Measurements from ENCODE around the gene SLC38A2. TPM values are rescaled to one million over a fixed set of nuclear protein-coding genes. Genes with fewer than 3 reads are reported as not detected.
A peak's percentile ranks its signal among the peaks of the same experiment; 100 is the strongest.

The SLC38A2 gene
- total and polyA plus RNA-seq, 2 experiments from 2014 or later = 181 to 718 TPM

DNA sequence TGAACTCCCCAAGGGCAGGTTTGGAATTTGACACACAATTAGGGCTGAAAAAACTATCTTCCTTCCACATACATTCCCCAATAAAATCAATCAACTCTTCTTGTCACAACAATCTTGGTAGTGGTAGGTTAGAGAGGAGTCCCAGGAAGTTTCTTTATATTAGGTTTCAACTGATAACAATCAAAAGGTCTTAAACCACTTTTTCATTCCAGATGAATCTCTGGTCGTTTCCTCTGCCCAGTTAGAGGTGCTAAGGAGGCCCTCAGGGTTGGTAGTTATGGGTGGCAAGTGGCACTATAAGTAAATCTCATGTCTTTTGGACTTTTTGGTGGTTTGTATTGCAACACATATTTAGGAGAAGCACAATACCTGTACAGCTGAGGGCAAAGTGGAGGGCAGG is 1.7 kb upstream of the SLC38A2 start:
- H2AFZ ChIP-seq = peak overlapping the region; percentile 83
- Mint-ChIP-seq H3K4me1 (peaks cover 40% of the 10 kb centered on the region), H3K4me3 (peak overlapping the region; percentile 96), H3K27me3 (ENCODE audit: insufficient read depth, low read depth, poor library complexity) (peaks cover 34% of the 10 kb centered on the region), H3K9me3 (peaks cover 9% of the 10 kb centered on the region; the same call in 2 of the 3 replicates), H3K36me3 (ENCODE audit: low read depth) (peaks cover 31% of the 10 kb centered on the region), H3K27ac (no peak overlapping the region)
- H4K20me1 ChIP-seq (replicated peaks; ENCODE audit: insufficient read depth) = peaks cover 18% of the 10 kb centered on the region
- no peaks in the 10 kb centered on the region for H3K27me3 ChIP-seq (ENCODE audit: insufficient read depth)
- H3K79me2 ChIP-seq (replicated peaks; ENCODE audit: insufficient read depth) = peaks cover 33% of the 10 kb centered on the region
- TF ChIP-seq, protein P1, sequence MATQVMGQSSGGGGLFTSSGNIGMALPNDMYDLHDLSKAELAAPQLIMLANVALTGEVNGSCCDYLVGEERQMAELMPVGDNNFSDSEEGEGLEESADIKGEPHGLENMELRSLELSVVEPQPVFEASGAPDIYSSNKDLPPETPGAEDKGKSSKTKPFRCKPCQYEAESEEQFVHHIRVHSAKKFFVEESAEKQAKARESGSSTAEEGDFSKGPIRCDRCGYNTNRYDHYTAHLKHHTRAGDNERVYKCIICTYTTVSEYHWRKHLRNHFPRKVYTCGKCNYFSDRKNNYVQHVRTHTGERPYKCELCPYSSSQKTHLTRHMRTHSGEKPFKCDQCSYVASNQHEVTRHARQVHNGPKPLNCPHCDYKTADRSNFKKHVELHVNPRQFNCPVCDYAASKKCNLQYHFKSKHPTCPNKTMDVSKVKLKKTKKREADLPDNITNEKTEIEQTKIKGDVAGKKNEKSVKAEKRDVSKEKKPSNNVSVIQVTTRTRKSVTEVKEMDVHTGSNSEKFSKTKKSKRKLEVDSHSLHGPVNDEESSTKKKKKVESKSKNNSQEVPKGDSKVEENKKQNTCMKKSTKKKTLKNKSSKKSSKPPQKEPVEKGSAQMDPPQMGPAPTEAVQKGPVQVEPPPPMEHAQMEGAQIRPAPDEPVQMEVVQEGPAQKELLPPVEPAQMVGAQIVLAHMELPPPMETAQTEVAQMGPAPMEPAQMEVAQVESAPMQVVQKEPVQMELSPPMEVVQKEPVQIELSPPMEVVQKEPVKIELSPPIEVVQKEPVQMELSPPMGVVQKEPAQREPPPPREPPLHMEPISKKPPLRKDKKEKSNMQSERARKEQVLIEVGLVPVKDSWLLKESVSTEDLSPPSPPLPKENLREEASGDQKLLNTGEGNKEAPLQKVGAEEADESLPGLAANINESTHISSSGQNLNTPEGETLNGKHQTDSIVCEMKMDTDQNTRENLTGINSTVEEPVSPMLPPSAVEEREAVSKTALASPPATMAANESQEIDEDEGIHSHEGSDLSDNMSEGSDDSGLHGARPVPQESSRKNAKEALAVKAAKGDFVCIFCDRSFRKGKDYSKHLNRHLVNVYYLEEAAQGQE (IDR thresholded peaks at IDR 0.05; ENCODE audit: unreplicated experiment) = no peak
- TF ChIP-seq NANOG (IDR thresholded peaks at IDR 0.05; ENCODE audit: borderline replicate concordance) (no peak), EZH2phosphoT487 (IDR thresholded peaks at IDR 0.05; ENCODE audit: unreplicated experiment) (no peak), JUNB (IDR thresholded peaks at IDR 0.05; ENCODE audit: unreplicated experiment) (no peak), POLR2AphosphoS5 (IDR thresholded peaks at IDR 0.05; ENCODE audit: low read depth) (no peak)
- TF ChIP-seq, protein P2, sequence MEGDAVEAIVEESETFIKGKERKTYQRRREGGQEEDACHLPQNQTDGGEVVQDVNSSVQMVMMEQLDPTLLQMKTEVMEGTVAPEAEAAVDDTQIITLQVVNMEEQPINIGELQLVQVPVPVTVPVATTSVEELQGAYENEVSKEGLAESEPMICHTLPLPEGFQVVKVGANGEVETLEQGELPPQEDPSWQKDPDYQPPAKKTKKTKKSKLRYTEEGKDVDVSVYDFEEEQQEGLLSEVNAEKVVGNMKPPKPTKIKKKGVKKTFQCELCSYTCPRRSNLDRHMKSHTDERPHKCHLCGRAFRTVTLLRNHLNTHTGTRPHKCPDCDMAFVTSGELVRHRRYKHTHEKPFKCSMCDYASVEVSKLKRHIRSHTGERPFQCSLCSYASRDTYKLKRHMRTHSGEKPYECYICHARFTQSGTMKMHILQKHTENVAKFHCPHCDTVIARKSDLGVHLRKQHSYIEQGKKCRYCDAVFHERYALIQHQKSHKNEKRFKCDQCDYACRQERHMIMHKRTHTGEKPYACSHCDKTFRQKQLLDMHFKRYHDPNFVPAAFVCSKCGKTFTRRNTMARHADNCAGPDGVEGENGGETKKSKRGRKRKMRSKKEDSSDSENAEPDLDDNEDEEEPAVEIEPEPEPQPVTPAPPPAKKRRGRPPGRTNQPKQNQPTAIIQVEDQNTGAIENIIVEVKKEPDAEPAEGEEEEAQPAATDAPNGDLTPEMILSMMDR (conservative IDR thresholded peaks at IDR 0.05; ENCODE audit: low read depth in 2 of 2) = no peak
- TF ChIP-seq, protein P3, sequence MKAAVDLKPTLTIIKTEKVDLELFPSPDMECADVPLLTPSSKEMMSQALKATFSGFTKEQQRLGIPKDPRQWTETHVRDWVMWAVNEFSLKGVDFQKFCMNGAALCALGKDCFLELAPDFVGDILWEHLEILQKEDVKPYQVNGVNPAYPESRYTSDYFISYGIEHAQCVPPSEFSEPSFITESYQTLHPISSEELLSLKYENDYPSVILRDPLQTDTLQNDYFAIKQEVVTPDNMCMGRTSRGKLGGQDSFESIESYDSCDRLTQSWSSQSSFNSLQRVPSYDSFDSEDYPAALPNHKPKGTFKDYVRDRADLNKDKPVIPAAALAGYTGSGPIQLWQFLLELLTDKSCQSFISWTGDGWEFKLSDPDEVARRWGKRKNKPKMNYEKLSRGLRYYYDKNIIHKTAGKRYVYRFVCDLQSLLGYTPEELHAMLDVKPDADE (IDR thresholded peaks at IDR 0.05) = no peak
- H3F3A ChIP-seq (replicated peaks; ENCODE audit: low read depth) = peaks cover 28% of the 10 kb centered on the region
- peaks cover 43% of the 10 kb centered on the region for H3K4me1 ChIP-seq (ENCODE audit: insufficient read depth)
- peak overlapping the region; percentile 91 for H3K4me2 ChIP-seq
- peaks cover 9% of the 10 kb centered on the region for H3K9me2 ChIP-seq (ENCODE audit: insufficient read depth)
- ATAC-seq (no peak), DNase-seq (ENCODE audit: low spot score) (no peak)
- H3K36me3 ChIP-seq (ENCODE audit: insufficient read depth) = peaks cover 18% of the 10 kb centered on the region
- H3K27ac ChIP-seq (ENCODE audit: low read depth) = 0 out of 2 replicates have a peak overlapping the region, but pooled peaks have one; percentile 89
- peak overlapping the region; percentile 83 for H3K4me3 ChIP-seq

All from GM23338 (cell line).